Duodenal mucosa (tissue), 2 donors: Measurements from ENCODE around the gene MYH16.

Experiments
- H3K27ac ChIP-seq: one replicate; pipeline ENCODE4 v1.7.0; 2013; ENCODE audit warnings: low read depth, low read length
- H3K27me3 ChIP-seq, 2 donors: one replicate each; pipeline ENCODE4 v1.7.0; 2013; ENCODE audit warnings: low read length in 2 of 2, control low read depth in 1 of 2; ENCODE audit not compliant: insufficient read depth in 2 of 2, control insufficient read depth in 1 of 2
- H3K36me3 ChIP-seq, 2 donors: one replicate each; pipeline ENCODE4 v1.7.0; 2013; ENCODE audit warnings: low read length in 2 of 2, control low read depth in 1 of 2; ENCODE audit not compliant: insufficient read depth in 2 of 2, control insufficient read depth in 1 of 2
- H3K4me1 ChIP-seq, 2 donors: one replicate each; pipeline ENCODE4 v1.7.0; 2013; ENCODE audit warnings: low read length in 2 of 2, control low read depth in 1 of 2; ENCODE audit not compliant: insufficient read depth in 2 of 2, control insufficient read depth in 1 of 2
- H3K4me3 ChIP-seq, 2 donors: one replicate each; pipeline ENCODE4 v1.7.0; 2013; ENCODE audit warnings: low read length in 2 of 2, low read depth in 1 of 2
- H3K9ac ChIP-seq, 2 donors: one replicate each; pipeline ENCODE4 v1.7.0; 2013; ENCODE audit warnings: low read length in 2 of 2, low read depth in 1 of 2
- H3K9me3 ChIP-seq, 2 donors: one replicate each; pipeline ENCODE4 v1.7.0; 2013; ENCODE audit warnings: low read length in 2 of 2, control low read depth in 1 of 2; ENCODE audit not compliant: control insufficient read depth in 1 of 2

The MYH16 gene

GRCh38 chr7:99242682-99243081 is 30.0 kb upstream of the MYH16 start:
- Histone ChIP-seq H3K36me3 (no peaks in the 10 kb centered on the region), H3K9ac (no peak overlapping the region), H3K4me3 (no peak overlapping the region), H3K27ac (no peak overlapping the region), H3K4me1 (no peaks in the 10 kb centered on the region), H3K9me3 (no peaks in the 10 kb centered on the region), H3K27me3 (no peaks in the 10 kb centered on the region)

- Histone ChIP-seq H3K4me3 (no peak overlapping the region), H3K27me3 (no peaks in the 10 kb centered on the region), H3K27ac (no peak overlapping the region), H3K36me3 (no peaks in the 10 kb centered on the region), H3K4me1 (no peaks in the 10 kb centered on the region), H3K9ac (no peak overlapping the region), H3K9me3 (no peaks in the 10 kb centered on the region)
Measured at GRCh38 chr7:99243751-99244337, 28.8 kb upstream of the MYH16 start.

- no peak overlapping the region for H3K27ac ChIP-seq
- no peaks in the 10 kb centered on the region for H3K27me3 ChIP-seq
- no peak overlapping the region for H3K4me3 ChIP-seq
- no peaks in the 10 kb centered on the region for H3K36me3 ChIP-seq
- no peaks in the 10 kb centered on the region for H3K4me1 ChIP-seq
- no peaks in the 10 kb centered on the region for H3K9me3 ChIP-seq
- H3K9ac ChIP-seq: no peak overlapping the region
Measured at GRCh38 chr7:99244939-99245338, 27.7 kb upstream of the MYH16 start.

- no peak overlapping the region for H3K4me3 ChIP-seq
- no peaks in the 10 kb centered on the region for H3K9me3 ChIP-seq
- no peaks in the 10 kb centered on the region for H3K36me3 ChIP-seq
- H3K27me3 ChIP-seq: no peaks in the 10 kb centered on the region
- no peaks in the 10 kb centered on the region for H3K4me1 ChIP-seq
- no peak overlapping the region for H3K27ac ChIP-seq
- no peak overlapping the region for H3K9ac ChIP-seq
Measured at GRCh38 chr7:99248391-99249095, 24.1 kb upstream of the MYH16 start.

GRCh38 chr7:99249985-99250575 is 22.6 kb upstream of the MYH16 start:
- no peaks in the 10 kb centered on the region for H3K9me3 ChIP-seq
- H3K4me3 ChIP-seq: no peak overlapping the region
- H3K36me3 ChIP-seq: no peaks in the 10 kb centered on the region
- H3K27ac ChIP-seq: no peak overlapping the region
- H3K27me3 ChIP-seq: no peaks in the 10 kb centered on the region
- no peak overlapping the region for H3K9ac ChIP-seq
- H3K4me1 ChIP-seq: no peaks in the 10 kb centered on the region

GRCh38 chr7:99252166-99252895 is 20.3 kb upstream of the MYH16 start:
- no peaks in the 10 kb centered on the region for H3K9me3 ChIP-seq
- H3K4me1 ChIP-seq: no peaks in the 10 kb centered on the region
- H3K4me3 ChIP-seq: no peak overlapping the region

GRCh38 chr7:99253369-99253768 is 19.3 kb upstream of the MYH16 start:
- no peaks in the 10 kb centered on the region for H3K4me1 ChIP-seq
- H3K27me3 ChIP-seq: no peaks in the 10 kb centered on the region
- H3K27ac ChIP-seq: no peak overlapping the region
- no peak overlapping the region for H3K4me3 ChIP-seq
- no peaks in the 10 kb centered on the region for H3K9me3 ChIP-seq
- H3K36me3 ChIP-seq: no peaks in the 10 kb centered on the region
- H3K9ac ChIP-seq: no peak overlapping the region

More at GRCh38 chr7:99252166-99252895, 20.3 kb upstream of the MYH16 start:
- Histone ChIP-seq H3K9ac (no peak overlapping the region), H3K36me3 (no peaks in the 10 kb centered on the region), H3K27ac (no peak overlapping the region), H3K27me3 (no peaks in the 10 kb centered on the region)

GRCh38 chr7:99254390-99254789 is 18.2 kb upstream of the MYH16 start:
- Histone ChIP-seq H3K36me3 (no peaks in the 10 kb centered on the region), H3K27me3 (no peaks in the 10 kb centered on the region), H3K4me1 (no peaks in the 10 kb centered on the region), H3K9ac (no peak overlapping the region), H3K27ac (no peak overlapping the region), H3K9me3 (no peaks in the 10 kb centered on the region), H3K4me3 (no peak overlapping the region)

- no peaks in the 10 kb centered on the region for H3K27me3 ChIP-seq
- no peaks in the 10 kb centered on the region for H3K4me1 ChIP-seq
- no peaks in the 10 kb centered on the region for H3K9me3 ChIP-seq
- H3K27ac ChIP-seq: no peak overlapping the region
- no peaks in the 10 kb centered on the region for H3K36me3 ChIP-seq
- H3K9ac ChIP-seq: no peak overlapping the region
- H3K4me3 ChIP-seq: no peak overlapping the region
Measured at GRCh38 chr7:99255463-99255862, 17.2 kb upstream of the MYH16 start.

GRCh38 chr7:99257065-99257464 is 15.6 kb upstream of the MYH16 start:
- H3K9me3 ChIP-seq: no peaks in the 10 kb centered on the region
- no peak overlapping the region for H3K4me3 ChIP-seq
- H3K36me3 ChIP-seq: no peaks in the 10 kb centered on the region
- H3K4me1 ChIP-seq: no peaks in the 10 kb centered on the region
- H3K27ac ChIP-seq: no peak overlapping the region
- no peaks in the 10 kb centered on the region for H3K27me3 ChIP-seq
- no peak overlapping the region for H3K9ac ChIP-seq
